K562 (cell line): Measurements from ENCODE around the gene CHKB. TPM values are rescaled to one million over a fixed set of nuclear protein-coding genes. Genes with fewer than 3 reads are reported as not detected.

Experiments
- ATAC-seq: fragments of 200-7000 bp; cut with Tn5 transposase; 3 replicates; pipeline ENCODE4 v1.9.1; 2020; ENCODE audit warnings: moderate library complexity
- BruUV-seq: library from RNA; stranded (reverse); fragments of 400-500 nt; replicated peaks from 2 replicates; lab custom pipeline; 2021; lab: Mats Ljungman, UMichigan
- CTCF ChIA-PET: fragments of 300-600 bp; formaldehyde crosslinking; extraction: SDS; loops from one replicate; lab custom pipeline; 2021; ENCODE audit warnings: low intra/inter-chr PET ratio; lab: Yijun Ruan, JAX
- POLR2A ChIA-PET: fragments of 300-600, 350-650 bp; sonication (Branson Sonifier 250); formaldehyde crosslinking; extraction: SDS; loops from one replicate; lab custom pipeline; 2021; ENCODE audit warnings: antibody characterized with exemption, inconsistent platforms; lab: Yijun Ruan, JAX
- DNase-seq, 4 experiments: peaks; one replicate each; pipeline versions ENCODE4 v3.0.0 to v3.0.0-alpha.2; 2011 to 2018; ENCODE audit warnings: low spot score in 3 of 4, mixed read lengths in 3 of 4; ENCODE audit errors: extremely low read depth in 1 of 4
- FAIRE-seq: peaks from 2 replicates; lab custom pipeline; 2011; peaks lifted over from hg19 to GRCh38; lab: Jason Lieb, UNC
- H2AFZ ChIP-seq: 2 replicates; pipeline ENCODE4 v1.6.0; 2011; ENCODE audit warnings: low read depth, low read length, control low read depth, inconsistent platforms
- H3K27ac ChIP-seq: fragments of 200-600 bp; 3 replicates; pipeline ENCODE4 v1.8.0; 2011; ENCODE audit warnings: low read depth, mild to moderate bottlenecking, control low read depth, inconsistent platforms, low read length, moderate library complexity, mixed read lengths; ENCODE audit errors: extremely low read depth
- H3K27me3 ChIP-seq, 2 experiments: fragments of 300-600 bp in 1 of 2; 2 replicates in 1 of 2; 3 replicates in 1 of 2; pipeline versions ENCODE4 v1.6.0 to v1.8.0; 2011; ENCODE audit warnings: inconsistent platforms in 2 of 2, low read length in 2 of 2, mild to moderate bottlenecking in 1 of 2, mixed read lengths in 1 of 2, moderate library complexity in 1 of 2; ENCODE audit not compliant: control insufficient read depth in 2 of 2, insufficient read depth in 2 of 2
- H3K36me3 ChIP-seq: fragments of 300-600 bp; 3 replicates; pipeline ENCODE4 v1.8.0; 2011; ENCODE audit warnings: mild to moderate bottlenecking, low read length, inconsistent platforms; ENCODE audit not compliant: control insufficient read depth, insufficient read depth
- H3K4me1 ChIP-seq, 2 experiments: fragments of 200-600 bp in 1 of 2; replicated peaks in 1 of 2; 2 replicates in 1 of 2; 3 replicates in 1 of 2; pipeline versions ENCODE4 v1.5.1 to v1.8.0; 2011; ENCODE audit warnings: inconsistent platforms in 2 of 2, low read length in 2 of 2, mild to moderate bottlenecking in 1 of 2, mixed read lengths in 1 of 2, moderate library complexity in 1 of 2; ENCODE audit not compliant: control insufficient read depth in 2 of 2, insufficient read depth in 2 of 2
- H3K4me2 ChIP-seq: 2 replicates; pipeline ENCODE4 v1.6.1; 2011; ENCODE audit warnings: low read length, control low read depth, inconsistent platforms, mixed read lengths; ENCODE audit not compliant: insufficient read depth
- H3K4me3 ChIP-seq: fragments of 200-600 bp; sonication (generic), shearing (Covaris generic); 2 replicates; pipeline ENCODE4 v1.5.1; 2016; ENCODE audit warnings: control low read depth, inconsistent platforms
- H3K79me2 ChIP-seq: fragments of 200-600 bp; 3 replicates; pipeline ENCODE4 v1.8.0; 2011; ENCODE audit warnings: low read length, inconsistent platforms; ENCODE audit not compliant: control insufficient read depth, insufficient read depth
- H3K9ac ChIP-seq, 2 experiments: 2 replicates each; pipeline versions ENCODE4 v1.6.0 to v1.6.1; 2011; ENCODE audit warnings: low read depth in 2 of 2, low read length in 2 of 2, control low read depth in 1 of 2, inconsistent platforms in 1 of 2, mild to moderate bottlenecking in 1 of 2, mixed read lengths in 1 of 2; ENCODE audit not compliant: insufficient read depth in 1 of 2
- H3K9me1 ChIP-seq: one replicate; pipeline ENCODE4 v1.6.0; 2011; ENCODE audit warnings: inconsistent platforms, mild to moderate bottlenecking, low read length, moderate library complexity; ENCODE audit not compliant: control insufficient read depth, insufficient read depth
- H3K9me3 ChIP-seq: replicated peaks from 2 replicates; pipeline ENCODE4 v1.5.1; 2011; ENCODE audit warnings: low read depth, low read length, inconsistent platforms; ENCODE audit not compliant: control insufficient read depth, insufficient read depth
- H4K20me1 ChIP-seq: replicated peaks from 2 replicates; pipeline ENCODE4 v1.6.1; 2011; ENCODE audit warnings: low read length, inconsistent platforms, mixed read lengths; ENCODE audit not compliant: control insufficient read depth, insufficient read depth
- ARID4B ChIP-seq: sonication (generic); formaldehyde crosslinking; IDR thresholded peaks from 2 replicates; pipeline ENCODE4 v1.8.0; 2022; ENCODE audit warnings: mild to moderate bottlenecking, missing genetic modification reagents
- ATF7 ChIP-seq: fragments of 450-650 bp; IDR thresholded peaks from 2 replicates; pipeline ENCODE4 v1.7.1; 2014; ENCODE audit warnings: mild to moderate bottlenecking, moderate library complexity
- GTF2F1 ChIP-seq: IDR thresholded peaks from 2 replicates; pipeline ENCODE4 v1.6.1; 2011; ENCODE audit warnings: low read depth, low read length, improper control_type of control experiment
- KDM2B ChIP-seq: fragments of 250-450 bp; sonication (Bioruptor Pico); IDR thresholded peaks from 2 replicates; pipeline ENCODE4 v1.8.0; 2021; ENCODE audit warnings: mild to moderate bottlenecking, moderate library complexity
- MXI1 ChIP-seq: IDR thresholded peaks from 2 replicates; pipeline ENCODE4 v1.6.1; 2011; ENCODE audit warnings: low read depth, mild to moderate bottlenecking, improper control_type of control experiment, low read length
- NEUROD1 ChIP-seq: fragments of 150-350 bp; IDR thresholded peaks from 2 replicates; pipeline ENCODE4 v1.6.1; 2014; ENCODE audit warnings: borderline replicate concordance, low read length, low read depth; ENCODE audit not compliant: partially characterized antibody
- PHF8 ChIP-seq: fragments of 200-600 bp; sonication (generic); IDR thresholded peaks from 2 replicates; pipeline ENCODE4 v1.6.1; 2012; ENCODE audit warnings: mixed run types, mild to moderate bottlenecking, inconsistent platforms, low read length, moderate library complexity, borderline replicate concordance
- PRPF4 ChIP-seq: fragments of 200-400 bp; formaldehyde crosslinking; IDR thresholded peaks from one replicate; pipeline ENCODE4 v1.6.1; 2017; ENCODE audit warnings: low read length, low read depth, mild to moderate bottlenecking; ENCODE audit not compliant: insufficient read depth, poor library complexity, severe bottlenecking
- TAF1 ChIP-seq: IDR thresholded peaks from 2 replicates; pipeline ENCODE4 v1.6.1; 2011; ENCODE audit warnings: mild to moderate bottlenecking, low read length, moderate library complexity; ENCODE audit not compliant: insufficient read depth, control insufficient read depth, severe bottlenecking; ENCODE audit errors: extremely low read depth
- TCF3 ChIP-seq: sonication (generic); formaldehyde crosslinking; IDR thresholded peaks from 2 replicates; pipeline ENCODE4 v1.4.0; 2020; ENCODE audit warnings: mild to moderate bottlenecking, missing genetic modification reagents
- ZNF140 ChIP-seq: fragments of 250-450 bp; sonication (Bioruptor Pico); IDR thresholded peaks from 2 replicates; pipeline ENCODE4 v1.8.0; 2021; ENCODE audit warnings: moderate library complexity, mild to moderate bottlenecking, inconsistent platforms
- ZNF143 ChIP-seq: sonication (generic); formaldehyde crosslinking; IDR thresholded peaks from 2 replicates; pipeline ENCODE4 v1.9.0; 2022; ENCODE audit warnings: mild to moderate bottlenecking, missing genetic modification reagents
- ZNF239 ChIP-seq: fragments of 250-450 bp; sonication (Bioruptor Pico); IDR thresholded peaks from 2 replicates; pipeline ENCODE4 v1.4.0; 2020; ENCODE audit warnings: mild to moderate bottlenecking
- ZNF277 ChIP-seq: fragments of 250-450 bp; sonication (Bioruptor Pico); IDR thresholded peaks from 2 replicates; pipeline ENCODE4 v1.8.0; 2022; ENCODE audit warnings: inconsistent platforms, mild to moderate bottlenecking, moderate library complexity, borderline replicate concordance
- ZNF507 ChIP-seq: conservative IDR thresholded peaks from 2 replicates; pipeline ENCODE4 v1.6.1; 2017; ENCODE audit warnings: missing genetic modification characterization, missing compliant biosample characterization
- ZNF785 ChIP-seq: fragments of 250-450 bp; sonication (Bioruptor Pico); IDR thresholded peaks from 2 replicates; pipeline ENCODE4 v1.4.0; 2020; ENCODE audit warnings: mild to moderate bottlenecking
- WGBS: fragments of 100-300 bp; shearing (Covaris generic); methylation state at CpG from one replicate; pipeline ENCODE4 v1.1.6; 2016; ENCODE audit warnings: low coverage, mixed read lengths; ENCODE audit not compliant: insufficient coverage; ENCODE audit errors: missing lambda C conversion rate; 5-methylcytosine and 5-hydroxymethylcytosine counted together
- in situ Hi-C: fragments of 300-500 bp; cut with MboI; formaldehyde crosslinking; loops from 4 replicates; pipeline ENCODE4 v1.15.0; 2018; ENCODE audit warnings: inconsistent platforms, mixed read lengths
- intact Hi-C: fragments of 100-400 bp; cut with micrococcal nuclease; formaldehyde crosslinking; loops from 2 replicates; pipeline ENCODE4 v1.14.2; 2022
- polyA plus RNA-seq, 8 experiments: library from polyadenylated mRNA; depleted of rRNA in 4 of 8; stranded (reverse) in 5 of 8; unstranded in 3 of 8; fragments of >200 nt; fragmentation: Nextera tagmentation in 2 of 8; fragmentation: Illumina TruSeq in 1 of 8; extraction: Ambion mirVana in 2 of 8; extraction: Trizol in 1 of 8; gene quantifications; 2 replicates each; pipeline versions ENCODE4 v1.2.1 to v1.2.3, GENCODE V29; 2011 to 2014; ENCODE audit warnings: inconsistent platforms in 1 of 8, missing spikeins in 1 of 8
- total RNA-seq, 7 experiments: library from RNA; depleted of rRNA in 6 of 7; stranded (reverse); fragments of >200 nt in 6 of 7; fragmentation: Illumina TruSeq in 2 of 7; extraction: Trizol in 2 of 7; gene quantifications; 2 replicates each; pipeline versions ENCODE4 v1.2.1 to v1.2.3, GENCODE V29; 2011 to 2021; ENCODE audit warnings: low replicate concordance in 1 of 7

CHKB gene
- total and polyA plus RNA-seq, 9 of the 15 experiments (the other 6 are each of a cell fraction or from before 2014, with no cell fraction given): 2.7 to 31.0 (median 11.0) TPM

- no peaks in the 10 kb centered on the region for H3K27me3 ChIP-seq
- peak within 1 kb of the TSS; percentile 89 for H2AFZ ChIP-seq
- H3K36me3 ChIP-seq: no peaks in the 10 kb centered on the region
- DNase-seq (peak; percentile 79 to 85 (median 80)), FAIRE-seq (no peak), ATAC-seq (peak; percentile 98)
- no peaks in the 10 kb centered on the region for H3K9me1 ChIP-seq
- TSS peak; percentile 62 for BruUV-seq
- no peaks in the 10 kb centered on the region for H4K20me1 ChIP-seq
- H3K9me3 ChIP-seq: no peaks in the 10 kb centered on the region
- POLR2A ChIA-PET: interaction anchor here (0.6 to 1.0 kb wide), 4 partner anchors 13 to 82 kb away, joined by 3 to 4 read pairs (median 3); partner anchors contain the start of gene KLHDC7B
- WGBS: under 1% methylated on average over 23 of the region's 88 CpGs
- intact Hi-C loops (no loop called here), in situ Hi-C loops (no loop called here)
- H3K4me1 ChIP-seq: peaks cover 5 to 42% of the 10 kb centered on the region in 2 experiments; a peak in 4 of 5 replicates
- peak within 1 kb of the TSS; percentile 64 to 92 for H3K9ac ChIP-seq
- H3K4me2 ChIP-seq: peak within 1 kb of the TSS; percentile 91
- CTCF ChIA-PET: no interaction called here
- no peaks in the 10 kb centered on the region; the same call in 2 of the 3 replicates for H3K79me2 ChIP-seq
- peak within 1 kb of the TSS; percentile 76 for H3K4me3 ChIP-seq
- H3K27ac ChIP-seq: peak within 1 kb of the TSS; percentile 49
- TF ChIP-seq TCF3 (CRISPR knock-in tag): no peak
- TF ChIP-seq GTF2F1: no peak
- TF ChIP-seq ATF7: no peak
- 0 out of 2 replicates have a peak, but pooled peaks have one; percentile 23 for TF ChIP-seq ARID4B (CRISPR knock-in tag)
- peak; percentile 41 for TF ChIP-seq TAF1
- TF ChIP-seq PHF8: peak; percentile 71; the same call in 1 of the 2 replicates
- no peak for TF ChIP-seq NEUROD1
- TF ChIP-seq ZNF143: no peak
- TF ChIP-seq KDM2B (CRISPR knock-in tag): 0 out of 2 replicates have a peak, but pooled peaks have one; percentile 38
- no peak for TF ChIP-seq MXI1
- TF ChIP-seq ZNF140 (CRISPR knock-in tag): no peak
- TF ChIP-seq ZNF239 (CRISPR knock-in tag): no peak
- TF ChIP-seq PRPF4: no peak
- no peak for TF ChIP-seq ZNF507 (tag)
- TF ChIP-seq ZNF785 (CRISPR knock-in tag): no peak
- TF ChIP-seq ZNF277: no peak
These were observed 45.2 kb upstream of the CHKB start, which contains the start of gene ARSA for GRCh38 chr22:50627642-50628542. Gene ARSA, minus strand, starts transcription at chr22:50628152. Its CDS starts 373 bp downstream, at chr22:50627779.
